Anterior cingulate cortex (tissue), 58 donors: Measurements from ENCODE around the gene WWC2.

Experiments
- DNase-seq, 58 donors: peaks; one replicate each; lab custom pipeline; 2025; lab: John Stamatoyannopoulos, UW

Gene WWC2

GRCh38 chr4:183364025-183364424 is 265.0 kb downstream of the WWC2 start:
- DNase-seq: no peak

- no peak for DNase-seq
Observed at GRCh38 chr4:183366206-183366835, 267.3 kb downstream of the WWC2 start.

GRCh38 chr4:183369073-183369472 is 270.0 kb downstream of the WWC2 start:
- DNase-seq: no peak
